ENCODE measurements around the gene CALML6. TPM values are rescaled to one million over a fixed set of nuclear protein-coding genes. Genes with fewer than 3 reads are reported as not detected.
"Not testable (repeated sequence)": the region's sequence is repeated elsewhere in the genome, so short reads cannot be mapped to it uniquely, and the experiment has no call there.

Gene CALML6
- total RNA-seq, 1 donor from 2014 or later: 0.90 TPM

DNA sequence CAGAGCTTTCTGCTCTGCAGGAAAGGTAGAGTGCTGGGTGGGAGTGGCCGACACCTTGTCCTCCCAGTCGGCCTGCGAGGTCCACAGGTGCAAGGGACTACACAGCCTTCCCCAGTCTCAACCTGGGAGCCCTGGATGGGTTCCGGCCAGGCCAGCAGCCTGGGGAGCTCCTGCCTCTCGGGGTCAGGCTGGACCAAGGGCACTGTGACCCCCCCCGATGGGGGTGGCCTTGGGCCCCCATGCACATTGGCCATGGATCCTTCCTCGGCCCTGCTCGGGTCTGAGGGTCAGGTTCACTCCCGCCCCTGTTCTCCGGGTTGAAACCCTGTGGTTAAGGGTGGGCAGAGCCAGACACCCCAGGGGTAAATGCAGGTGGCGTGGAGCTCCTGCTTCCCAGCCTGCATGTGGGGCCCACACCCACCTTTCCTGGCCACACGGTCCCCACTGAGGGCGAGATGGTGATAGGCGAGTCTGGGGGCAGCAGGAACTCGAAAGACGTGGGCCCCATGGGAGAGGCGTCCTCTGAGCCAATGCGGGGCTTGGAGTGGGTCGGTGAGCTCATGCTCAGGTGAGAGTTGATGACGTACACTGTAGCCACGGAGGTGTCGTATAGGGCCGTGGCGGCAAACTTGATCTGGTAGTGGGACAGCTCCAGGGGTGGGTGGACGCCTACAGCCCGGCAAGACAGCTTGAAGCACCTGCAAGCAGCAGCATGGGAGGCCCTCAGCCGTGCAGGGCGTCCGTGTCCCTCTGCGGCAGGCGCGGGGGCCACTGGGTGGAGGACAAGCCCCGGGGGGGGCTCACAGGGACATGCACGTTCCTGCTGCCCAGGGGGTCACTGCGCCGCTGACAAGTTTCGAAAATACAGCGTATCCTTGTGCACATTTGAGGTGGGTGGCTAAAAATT, 14.8 kb downstream of the CALML6 start:
- no peaks in the 10 kb centered on the region for H3K27me3 ChIP-seq
- intact Hi-C loops (cut with DNase I): no loop called here
- TF ChIP-seq CTCF (IDR thresholded peaks at IDR 0.05): no peak
- no peak for ATAC-seq
- H3K4me3 ChIP-seq: no peak overlapping the region
- H3K9me3 ChIP-seq: no peaks in the 10 kb centered on the region
- DNase-seq: no peak
- no peaks in the 10 kb centered on the region for H3K4me1 ChIP-seq
- no peak overlapping the region for H3K27ac ChIP-seq
- H3K36me3 ChIP-seq: no peaks in the 10 kb centered on the region

DNA sequence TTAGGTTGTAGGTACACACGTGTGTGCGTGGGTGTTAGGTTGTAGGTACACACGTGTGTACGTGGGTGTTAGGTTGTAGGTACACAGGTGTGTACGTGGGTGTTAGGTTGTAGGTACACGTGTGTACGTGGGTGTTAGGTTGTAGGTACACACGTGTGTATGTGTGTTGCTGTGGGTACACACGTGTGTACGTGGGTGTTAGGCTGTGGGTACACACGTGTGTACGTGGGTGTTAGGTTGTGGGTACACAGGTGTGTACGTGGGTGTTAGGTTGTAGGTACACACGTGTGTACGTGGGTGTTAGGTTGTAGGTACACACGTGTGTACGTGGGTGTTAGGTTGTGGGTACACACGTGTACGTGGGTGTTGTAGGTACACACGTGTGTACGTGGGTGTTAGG, 19.8 kb downstream of the CALML6 start:
- H3K4me1 ChIP-seq; ATAC-seq; H3K4me3 ChIP-seq; H3K27me3 ChIP-seq; DNase-seq; H3K9me3 ChIP-seq; intact Hi-C loops (cut with DNase I); H3K27ac ChIP-seq; H3K36me3 ChIP-seq: not testable (repeated sequence)

GRCh38 chr1:1937061-1937460, 22.0 kb downstream of the CALML6 start:
- ATAC-seq (no peak), DNase-seq (no peak)
- Histone ChIP-seq H3K4me3 (no peak overlapping the region), H3K4me1 (no peaks in the 10 kb centered on the region), H3K9me3 (no peaks in the 10 kb centered on the region), H3K27me3 (peaks cover 7% of the 10 kb centered on the region), H3K36me3 (no peaks in the 10 kb centered on the region), H3K27ac (no peak overlapping the region)
- intact Hi-C loops (cut with DNase I): no loop called here
- no peak for TF ChIP-seq CTCF (IDR thresholded peaks at IDR 0.05)

DNA sequence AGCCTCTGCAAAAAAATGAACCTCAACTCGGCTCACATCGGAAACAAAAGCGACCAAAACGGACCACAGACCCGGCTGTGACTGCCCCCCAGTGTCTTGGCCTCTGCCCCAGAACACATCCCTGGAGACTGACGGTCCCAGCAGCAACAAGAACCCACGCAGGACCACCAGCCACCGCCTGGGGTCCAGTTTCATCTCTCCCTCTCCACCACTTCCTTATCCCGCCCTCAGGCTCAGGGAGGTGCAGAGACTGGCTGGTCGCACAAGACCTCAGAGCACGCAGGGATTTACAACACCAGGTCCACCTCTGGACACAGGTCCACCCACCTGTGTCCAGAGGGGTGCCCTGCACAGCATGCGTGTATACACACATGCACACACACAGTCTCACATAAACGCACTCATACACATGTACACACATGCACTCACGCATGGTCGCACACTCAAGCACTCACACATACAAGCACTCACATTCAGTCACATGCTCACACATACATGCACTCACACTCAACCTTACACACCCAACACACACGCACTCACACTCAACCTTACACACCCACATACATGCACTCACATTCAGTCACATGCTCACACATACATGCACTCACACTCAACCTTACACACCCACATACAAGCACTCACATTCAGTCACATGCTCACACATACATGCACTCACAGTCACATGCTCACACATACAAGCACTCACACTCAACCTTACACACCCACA, 22.7 kb downstream of the CALML6 start:
- Histone ChIP-seq H3K36me3 (no peaks in the 10 kb centered on the region), H3K4me3 (no peak overlapping the region), H3K27me3 (peaks cover 12% of the 10 kb centered on the region), H3K27ac (no peak overlapping the region), H3K9me3 (no peaks in the 10 kb centered on the region), H3K4me1 (no peaks in the 10 kb centered on the region)
- DNase-seq: no peak
- intact Hi-C loops (cut with DNase I): no loop called here
- TF ChIP-seq CTCF (IDR thresholded peaks at IDR 0.05): no peak
- no peak for ATAC-seq

DNA sequence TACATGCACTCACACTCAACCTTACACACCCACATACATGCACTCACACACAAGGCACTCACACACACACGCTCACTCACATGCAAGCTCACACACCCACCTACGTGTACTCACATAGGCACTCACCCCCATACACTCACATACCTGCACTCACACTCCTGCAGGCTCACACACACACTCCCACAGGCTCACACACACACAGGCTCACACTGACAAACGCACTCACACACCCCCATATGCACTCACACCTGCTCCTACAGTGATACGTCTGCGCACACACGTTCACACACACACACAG, 23.2 kb downstream of the CALML6 start:
- Histone ChIP-seq H3K36me3 (no peaks in the 10 kb centered on the region), H3K4me1 (no peaks in the 10 kb centered on the region), H3K27ac (no peak overlapping the region), H3K27me3 (peaks cover 15% of the 10 kb centered on the region), H3K4me3 (no peak overlapping the region), H3K9me3 (no peaks in the 10 kb centered on the region)
- intact Hi-C loops (cut with DNase I): no loop called here
- no peak for ATAC-seq
- DNase-seq: no peak
- no peak for TF ChIP-seq CTCF (IDR thresholded peaks at IDR 0.05)

- H3K9me3 ChIP-seq: no peaks in the 10 kb centered on the region
- ATAC-seq (no peak), DNase-seq (no peak)
- intact Hi-C loops (cut with DNase I): no loop called here
- H3K36me3 ChIP-seq: no peaks in the 10 kb centered on the region
- no peaks in the 10 kb centered on the region for H3K4me1 ChIP-seq
- H3K27me3 ChIP-seq: peaks cover 15% of the 10 kb centered on the region
- H3K4me3 ChIP-seq: no peak overlapping the region
- H3K27ac ChIP-seq: no peak overlapping the region
- TF ChIP-seq CTCF (IDR thresholded peaks at IDR 0.05): no peak
Measured at GRCh38 chr1:1938613-1939295, 23.7 kb downstream of the CALML6 start.
